ENCODE results near the gene SCP2D1. TPM values are rescaled to one million over a fixed set of nuclear protein-coding genes. Genes with fewer than 3 reads are reported as not detected.

The SCP2D1 gene
- total and polyA plus RNA-seq, 2 of the 8 experiments (the other 6 are each of a cell fraction or from before 2014, with no cell fraction given): not detected

DNA sequence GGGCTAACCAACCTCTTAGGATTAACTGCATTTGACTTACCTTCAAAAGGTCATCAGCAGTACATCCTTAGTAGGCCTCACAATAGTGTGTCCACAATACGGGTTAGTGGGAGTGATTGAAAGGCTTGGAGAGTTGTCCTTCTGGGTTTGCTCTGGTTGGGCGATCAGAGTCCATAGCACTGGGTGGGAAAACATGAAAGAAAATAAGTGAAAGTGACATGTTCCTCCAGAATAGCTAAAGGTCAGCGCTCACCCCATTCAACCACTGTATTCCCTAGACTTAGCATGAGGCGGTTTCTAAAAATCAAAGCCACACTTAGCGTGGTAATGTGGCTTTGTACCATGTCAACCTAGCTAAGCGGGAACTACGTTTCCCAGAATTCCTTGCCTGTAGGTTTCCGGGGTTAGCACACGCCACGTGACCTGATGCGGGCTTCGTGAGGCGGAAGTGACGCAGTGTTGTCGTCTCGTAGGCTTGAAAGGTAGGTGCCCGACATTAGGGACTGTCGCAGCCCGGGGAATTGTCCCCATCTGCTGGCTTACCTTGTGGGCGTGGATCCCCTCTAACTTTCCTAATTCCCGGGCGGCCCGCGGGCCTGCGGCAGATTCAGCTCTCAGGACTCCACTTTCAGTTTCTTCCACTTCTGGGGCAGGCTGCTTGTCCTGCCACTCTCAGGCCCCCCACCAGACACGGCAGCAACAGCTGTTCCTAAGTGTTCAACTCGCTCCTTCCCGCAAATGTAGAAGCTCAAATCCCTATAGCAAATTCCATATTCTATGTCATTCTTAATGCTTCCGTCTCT is 19.8 kb upstream of the SCP2D1 start (continued):
- TF ChIP-seq SIN3A (conservative IDR thresholded peaks at IDR 0.05 in 1 of 2, IDR thresholded peaks at IDR 0.05 in 1 of 2; ENCODE audit: low read depth in 1 of 2, low read length in 2 of 2) (peak; percentile 49 to 80; a peak in 1 of 4 replicates), SIX5 (IDR thresholded peaks at IDR 0.05; ENCODE audit: low read depth, low read length) (peak; percentile 85), JUND (IDR thresholded peaks at IDR 0.05; ENCODE audit: low read length) (0 out of 2 replicates have a peak, but pooled peaks have one; percentile 7), KDM4A (IDR thresholded peaks at IDR 0.05; ENCODE audit: low read depth, low read length, severe bottlenecking) (peak; percentile 94), HDAC2 (IDR thresholded peaks at IDR 0.05; ENCODE audit: borderline replicate concordance in 1 of 2, low read depth in 2 of 2, low read length in 2 of 2) (0 out of 4 replicates have a peak, but pooled peaks of 1 of the 2 experiments have one; percentile 52), POLR2AphosphoS5 (IDR thresholded peaks at IDR 0.05; ENCODE audit: low read depth, low read length) (peak; percentile 90), CREB1 (IDR thresholded peaks at IDR 0.05) (peak; percentile 93), SP2 (IDR thresholded peaks at IDR 0.05; ENCODE audit: low read length) (no peak), JUN (IDR thresholded peaks at IDR 0.05; ENCODE audit: low read depth, low read length) (no peak), PHF8 (conservative IDR thresholded peaks at IDR 0.05; ENCODE audit: low read depth, low read length) (peak; percentile 73), TCF12 (IDR thresholded peaks at IDR 0.05; ENCODE audit: low read depth, low read length) (no peak), SP1 (IDR thresholded peaks at IDR 0.05; ENCODE audit: low read depth, low read length) (no peak), YY1 (IDR thresholded peaks at IDR 0.05; ENCODE audit: low read depth, low read length) (0 out of 2 replicates have a peak, but pooled peaks have one; percentile 30), RXRA (IDR thresholded peaks at IDR 0.05; ENCODE audit: insufficient read depth, low read depth, low read length) (no peak), POLR2A (IDR thresholded peaks at IDR 0.05; ENCODE audit: control extremely low read depth in 1 of 2, low read depth in 2 of 2, low read length in 2 of 2) (peak; percentile 36 to 78), GABPA (IDR thresholded peaks at IDR 0.05; ENCODE audit: borderline replicate concordance, insufficient read depth, low read length) (peak; percentile 92), CEBPB (IDR thresholded peaks at IDR 0.05; ENCODE audit: low read depth, low read length) (no peak), ZNF274 (IDR thresholded peaks at IDR 0.05; ENCODE audit: borderline replicate concordance, extremely low read depth, low read length) (no peak)
- TF ChIP-seq, protein P1, sequence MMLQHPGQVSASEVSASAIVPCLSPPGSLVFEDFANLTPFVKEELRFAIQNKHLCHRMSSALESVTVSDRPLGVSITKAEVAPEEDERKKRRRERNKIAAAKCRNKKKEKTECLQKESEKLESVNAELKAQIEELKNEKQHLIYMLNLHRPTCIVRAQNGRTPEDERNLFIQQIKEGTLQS (IDR thresholded peaks at IDR 0.05; ENCODE audit: insufficient read depth, low read depth, low read length): peak; percentile 88
- TF ChIP-seq, protein P2, sequence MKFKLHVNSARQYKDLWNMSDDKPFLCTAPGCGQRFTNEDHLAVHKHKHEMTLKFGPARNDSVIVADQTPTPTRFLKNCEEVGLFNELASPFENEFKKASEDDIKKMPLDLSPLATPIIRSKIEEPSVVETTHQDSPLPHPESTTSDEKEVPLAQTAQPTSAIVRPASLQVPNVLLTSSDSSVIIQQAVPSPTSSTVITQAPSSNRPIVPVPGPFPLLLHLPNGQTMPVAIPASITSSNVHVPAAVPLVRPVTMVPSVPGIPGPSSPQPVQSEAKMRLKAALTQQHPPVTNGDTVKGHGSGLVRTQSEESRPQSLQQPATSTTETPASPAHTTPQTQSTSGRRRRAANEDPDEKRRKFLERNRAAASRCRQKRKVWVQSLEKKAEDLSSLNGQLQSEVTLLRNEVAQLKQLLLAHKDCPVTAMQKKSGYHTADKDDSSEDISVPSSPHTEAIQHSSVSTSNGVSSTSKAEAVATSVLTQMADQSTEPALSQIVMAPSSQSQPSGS (IDR thresholded peaks at IDR 0.05; ENCODE audit: low read length): no peak
- TF ChIP-seq, protein P3, sequence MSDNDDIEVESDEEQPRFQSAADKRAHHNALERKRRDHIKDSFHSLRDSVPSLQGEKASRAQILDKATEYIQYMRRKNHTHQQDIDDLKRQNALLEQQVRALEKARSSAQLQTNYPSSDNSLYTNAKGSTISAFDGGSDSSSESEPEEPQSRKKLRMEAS (IDR thresholded peaks at IDR 0.05): peak; percentile 81
